C4-2B (cell line): ENCODE data around the gene RBM10.

Experiments used
- H3K27ac ChIP-seq: fragments of 450-650 bp; 2 replicates; pipeline ENCODE4 v1.5.1; 2017
- CTCF ChIP-seq: fragments of 450-650 bp; conservative IDR thresholded peaks from 2 replicates; pipeline ENCODE4 v1.5.1; 2017; ENCODE audit warnings: mild to moderate bottlenecking
- ZFX ChIP-seq: fragments of 450-650 bp; IDR thresholded peaks from 2 replicates; pipeline ENCODE4 v1.6.1; 2017

RBM10 gene

GRCh38 chrX:47212381-47213293, 67.6 kb downstream of the RBM10 start:
- TF ChIP-seq CTCF, result no peak
- no peak for TF ChIP-seq ZFX
- no peak overlapping the region for H3K27ac ChIP-seq

- H3K27ac ChIP-seq, result peak overlapping the region; percentile 100
These were observed 69.5 kb downstream of the RBM10 start for GRCh38 chrX:47214435-47215077.

GRCh38 chrX:47215291-47215900, 70.4 kb downstream of the RBM10 start:
- TF ChIP-seq CTCF (no peak), ZFX (no peak)
- peak overlapping the region; percentile 100 for H3K27ac ChIP-seq

More at GRCh38 chrX:47214435-47215077, 69.5 kb downstream of the RBM10 start:
- no peak for TF ChIP-seq ZFX
- no peak for TF ChIP-seq CTCF

- peak overlapping the region; percentile 100 for H3K27ac ChIP-seq
- TF ChIP-seq ZFX (no peak), CTCF (no peak)
These were observed 71.4 kb downstream of the RBM10 start for GRCh38 chrX:47216393-47216925.

- TF ChIP-seq CTCF (no peak), ZFX (no peak)
- peak overlapping the region; percentile 100 for H3K27ac ChIP-seq
These were observed 72.3 kb downstream of the RBM10 start for GRCh38 chrX:47217121-47217851.

- peak overlapping the region; percentile 100 for H3K27ac ChIP-seq
- TF ChIP-seq CTCF (no peak), ZFX (no peak)
These were observed 72.8 kb downstream of the RBM10 start for GRCh38 chrX:47217852-47218279.
